Activated T-cell treated with anti-CD3 and anti-CD28 coated beads for 24 hours (primary cell): Measurements from ENCODE around the gene KNOP1.
"Not testable (repeated sequence)": the region's sequence is repeated elsewhere in the genome, so short reads cannot be mapped to it uniquely, and the experiment has no call there.

ENCODE experiments used
- DNase-seq: peaks from one replicate; pipeline ENCODE4 v3.0.0-alpha.2; 2020; ENCODE audit warnings: low read depth

KNOP1 gene

GRCh38 chr16:19743816-19744159 lies 25.8 kb upstream of the KNOP1 start:
- no peak for DNase-seq

- DNase-seq: no peak
Observed at GRCh38 chr16:19741354-19741753, 23.3 kb upstream of the KNOP1 start.

- no peak for DNase-seq
Observed at GRCh38 chr16:19737306-19738038, 19.4 kb upstream of the KNOP1 start.

DNA sequence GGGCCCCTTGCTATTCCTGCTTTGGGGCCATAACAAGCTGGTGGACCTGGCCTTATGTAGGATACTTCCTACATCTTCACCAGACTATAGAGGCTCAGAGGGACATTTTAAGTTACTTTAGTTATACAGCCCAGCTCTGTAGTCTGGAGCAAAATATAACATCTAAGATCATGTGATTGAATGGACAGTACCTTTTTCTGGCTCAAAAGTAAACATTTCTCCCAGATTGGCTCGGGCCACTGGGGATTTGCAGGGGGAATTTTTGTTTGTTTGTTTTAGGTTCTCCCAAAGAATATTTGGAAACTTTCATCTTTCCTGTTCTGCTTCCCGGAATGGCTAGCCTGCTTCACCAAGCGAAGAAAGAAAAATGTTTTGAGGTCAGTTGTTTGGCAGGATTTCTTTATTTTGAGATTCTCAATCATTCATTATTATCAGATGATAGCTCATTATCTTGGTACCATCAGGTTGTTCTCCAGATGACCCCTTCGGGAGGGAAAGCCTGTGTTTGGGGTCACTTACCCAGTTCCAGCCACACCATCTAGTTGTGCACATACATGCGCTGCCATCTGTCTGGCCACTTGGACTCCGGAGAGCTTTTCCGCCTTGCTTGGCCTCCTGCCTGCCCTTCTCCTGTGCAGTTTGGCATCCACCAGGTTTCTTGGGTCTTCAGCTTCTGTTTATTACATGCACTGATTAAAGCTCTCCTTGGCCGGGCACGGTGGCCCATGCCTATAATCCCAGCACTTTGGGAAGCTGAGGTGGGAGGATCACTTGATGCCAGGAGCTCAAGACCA lies 17.2 kb upstream of the KNOP1 start:
- DNase-seq: no peak

- no peak for DNase-seq
Observed at GRCh38 chr16:19733551-19733950, 15.5 kb upstream of the KNOP1 start.

GRCh38 chr16:19728636-19728965 lies 10.6 kb upstream of the KNOP1 start:
- no peak for DNase-seq

GRCh38 chr16:19722981-19723380 lies 5.0 kb upstream of the KNOP1 start:
- no peak for DNase-seq

DNA sequence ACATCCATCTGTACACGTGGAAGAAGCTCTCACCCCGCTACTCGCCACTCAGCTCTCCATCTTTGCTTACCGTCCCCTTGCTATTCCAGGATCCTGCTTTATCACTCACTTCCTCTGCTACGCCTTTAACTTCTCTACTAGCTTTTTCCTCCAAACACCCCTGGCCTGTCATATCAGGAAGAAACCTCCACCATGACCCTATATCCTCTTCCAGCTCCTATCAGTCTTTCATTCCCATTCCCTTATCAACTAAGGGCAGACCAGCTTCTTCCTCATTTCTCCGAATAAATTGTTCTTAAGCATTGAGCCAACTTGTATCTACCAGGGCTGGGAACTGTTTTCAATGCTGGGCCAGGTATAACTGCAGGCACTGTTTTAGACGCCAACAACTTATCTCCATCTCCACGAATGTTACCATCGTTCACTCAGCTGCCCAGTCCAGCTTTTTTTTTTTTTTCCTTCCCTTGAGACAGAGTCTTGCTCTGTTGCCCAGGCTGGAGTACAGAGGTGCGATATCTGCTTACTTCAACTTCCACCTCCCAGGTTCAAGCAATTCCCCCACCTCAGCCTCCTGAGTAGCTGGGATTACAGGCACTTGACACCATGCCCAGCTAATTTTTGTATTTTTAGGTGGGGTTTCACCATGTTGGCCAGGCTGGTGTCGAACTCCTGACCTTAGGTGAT lies 4.4 kb upstream of the KNOP1 start:
- DNase-seq: no peak

- no peak for DNase-seq
Observed at GRCh38 chr16:19718624-19718965, 568 bp upstream of the KNOP1 start.

DNA sequence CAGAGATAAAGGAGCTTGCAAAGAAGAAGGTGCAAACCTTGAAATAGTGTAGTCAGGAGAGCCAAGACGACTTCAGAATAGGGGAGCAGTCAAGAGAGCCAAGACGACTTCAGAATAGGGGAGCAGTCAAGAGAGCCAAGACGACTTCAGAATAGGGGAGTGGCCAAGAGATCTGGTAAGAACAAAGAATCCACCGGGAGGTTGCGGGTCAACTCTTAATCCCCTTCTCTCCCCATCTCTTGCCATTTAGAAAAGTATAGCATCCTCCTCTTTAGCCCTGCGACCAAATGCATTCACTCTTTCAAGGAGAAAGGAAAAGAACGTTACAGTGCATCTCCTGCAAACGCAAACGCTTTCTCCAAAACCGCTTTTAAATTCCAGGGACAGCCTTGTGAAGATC lies 713 bp downstream of the KNOP1 start:
- DNase-seq: no peak

GRCh38 chr16:19716728-19717127 lies 1.3 kb downstream of the KNOP1 start:
- DNase-seq: not testable (repeated sequence)

GRCh38 chr16:19716183-19716582 lies 1.8 kb downstream of the KNOP1 start:
- no peak for DNase-seq

GRCh38 chr16:19715566-19715965 lies 2.5 kb downstream of the KNOP1 start:
- DNase-seq: no peak

DNA sequence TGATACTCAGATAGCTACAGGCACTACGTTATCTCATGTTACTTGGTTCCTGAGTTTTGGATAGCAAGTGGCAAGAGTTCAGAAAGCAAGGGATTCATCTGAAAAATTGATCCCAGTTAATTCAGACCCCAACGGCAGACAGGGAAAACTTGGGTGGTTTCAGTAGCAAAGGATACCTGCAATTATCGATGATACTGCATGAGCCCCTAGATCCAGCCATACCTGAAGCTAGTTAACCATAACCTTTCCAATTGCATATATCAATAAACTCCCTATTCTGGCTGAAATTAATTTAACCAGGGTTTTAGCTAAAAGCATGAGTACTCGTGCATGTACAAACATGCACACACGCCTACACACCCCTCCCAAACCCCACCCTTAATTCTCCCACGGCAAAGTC lies 4.3 kb downstream of the KNOP1 start:
- no peak for DNase-seq

DNA sequence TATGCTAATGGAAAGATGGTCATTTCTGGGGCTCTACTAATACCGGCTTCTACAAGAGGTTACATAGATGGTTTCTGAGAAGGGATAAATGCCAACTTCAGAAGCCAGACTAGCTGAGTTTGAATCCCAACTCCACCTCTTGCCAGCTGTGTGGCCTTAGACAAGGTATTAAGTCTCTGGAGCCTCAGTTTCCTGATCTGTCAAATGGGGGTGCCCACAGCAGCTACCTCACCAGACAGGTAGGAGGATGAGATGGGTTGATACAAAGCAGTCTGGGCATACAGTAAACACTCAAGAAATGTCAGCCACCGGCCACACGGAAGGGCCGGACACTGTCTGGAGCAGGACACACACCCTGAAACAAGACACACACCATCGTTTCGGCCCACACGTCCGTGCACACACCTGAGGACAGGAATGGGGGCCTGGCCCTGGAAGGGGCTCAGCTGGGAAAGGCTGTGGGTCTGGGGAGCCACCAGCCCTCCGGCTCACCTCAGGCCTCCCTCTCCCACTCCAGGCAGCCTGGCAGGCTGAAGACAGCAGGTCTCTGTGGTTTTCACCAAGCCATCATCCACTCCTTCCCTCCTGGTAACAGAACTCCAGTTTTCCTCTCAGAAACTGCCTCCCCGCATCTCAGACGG lies 5.5 kb downstream of the KNOP1 start:
- DNase-seq: no peak

DNA sequence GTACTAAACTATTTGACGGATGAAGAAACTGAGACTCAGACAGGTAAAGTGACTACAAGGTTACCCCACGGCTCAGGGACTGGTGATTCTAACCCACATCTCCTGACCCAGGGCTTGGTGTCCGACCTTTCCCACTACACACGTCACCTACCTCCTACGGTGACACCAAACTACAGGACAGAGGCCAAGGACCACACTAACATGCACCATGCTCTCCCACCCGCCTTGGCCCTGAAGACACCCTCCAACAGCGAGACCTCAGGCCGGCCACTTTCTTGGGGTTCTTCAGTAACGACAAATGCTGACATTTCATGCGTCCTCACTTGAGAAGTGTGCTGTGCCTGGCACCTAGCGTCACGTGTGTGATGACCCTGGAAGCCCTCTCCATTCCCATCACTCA lies 6.4 kb downstream of the KNOP1 start:
- no peak for DNase-seq

- DNase-seq: no peak
Observed at GRCh38 chr16:19710991-19711545, 7.0 kb downstream of the KNOP1 start.

GRCh38 chr16:19710191-19710908 lies 7.7 kb downstream of the KNOP1 start:
- DNase-seq: no peak

- no peak for DNase-seq
Observed at GRCh38 chr16:19709381-19710136, 8.5 kb downstream of the KNOP1 start.

- DNase-seq: no peak
Observed at GRCh38 chr16:19708296-19709205, 9.5 kb downstream of the KNOP1 start.
